WTC11 (cell line): ENCODE results near the gene KCNC2. TPM values are rescaled to one million over a fixed set of nuclear protein-coding genes. Genes with fewer than 3 reads are reported as not detected.

Source experiments
- ATAC-seq: fragments of 200-7000 bp; cut with Tn5 transposase; 2 replicates; pipeline ENCODE4 v1.10.0; 2021; ENCODE audit warnings: mild to moderate bottlenecking, moderate library complexity
- CTCF ChIA-PET: fragments of 300-600 bp; sonication (Branson Sonifier 250); formaldehyde crosslinking; loops from one replicate; lab custom pipeline; 2021; ENCODE audit warnings: antibody characterized with exemption; lab: Charles Lee
- POLR2A ChIA-PET: fragments of 350-600 bp; sonication (Branson Sonifier 250); formaldehyde crosslinking; loops from one replicate; lab custom pipeline; 2021; ENCODE audit warnings: antibody characterized with exemption; lab: Charles Lee
- DNase-seq: peaks from one replicate; pipeline ENCODE4 v3.0.0; 2021; ENCODE audit warnings: low spot score
- H3K27ac Mint-ChIP-seq: 2 replicates; pipeline ENCODE4 v1.8.0; 2021; ENCODE audit warnings: mixed read lengths
- H3K27me3 Mint-ChIP-seq: 2 replicates; pipeline ENCODE4 v1.8.0; 2021; ENCODE audit warnings: low read depth, mild to moderate bottlenecking, moderate library complexity, mixed read lengths
- H3K36me3 Mint-ChIP-seq: 2 replicates; pipeline ENCODE4 v1.8.0; 2021; ENCODE audit warnings: mixed read lengths
- H3K4me1 Mint-ChIP-seq: 2 replicates; pipeline ENCODE4 v1.8.0; 2022; ENCODE audit warnings: mixed read lengths
- H3K4me3 Mint-ChIP-seq: 2 replicates; pipeline ENCODE4 v1.8.0; 2021; ENCODE audit warnings: mild to moderate bottlenecking, moderate library complexity, mixed read lengths
- H3K9me3 Mint-ChIP-seq: 2 replicates; pipeline ENCODE4 v1.8.0; 2021; ENCODE audit warnings: mixed read lengths
- ATF1 ChIP-seq: sonication (generic); formaldehyde crosslinking; IDR thresholded peaks from 2 replicates; pipeline ENCODE4 v1.8.1; 2023; ENCODE audit warnings: mild to moderate bottlenecking, moderate library complexity, missing genetic modification reagents
- GRHL2 ChIP-seq: fragments of 250-450 bp; sonication (Bioruptor Pico); IDR thresholded peaks from 2 replicates; pipeline ENCODE4 v1.8.0; 2022; ENCODE audit warnings: mild to moderate bottlenecking, moderate library complexity; ENCODE audit not compliant: insufficient replicate concordance, severe bottlenecking
- SP1 ChIP-seq: sonication (generic); formaldehyde crosslinking; conservative IDR thresholded peaks from 2 replicates; pipeline ENCODE4 v1.8.1; 2022; ENCODE audit warnings: missing genetic modification reagents
- ZNF232 ChIP-seq: sonication (generic); formaldehyde crosslinking; IDR thresholded peaks from 2 replicates; pipeline ENCODE4 v1.8.0; 2022; ENCODE audit warnings: mild to moderate bottlenecking, missing genetic modification reagents
- ZNF416 ChIP-seq: fragments of 250-450 bp; sonication (Bioruptor Pico); IDR thresholded peaks from 2 replicates; pipeline ENCODE4 v1.9.0; 2021; ENCODE audit warnings: mild to moderate bottlenecking, inconsistent platforms
- total RNA-seq: library from RNA; stranded (reverse); gene quantifications from 3 replicates; pipeline ENCODE4 v1.2.3, GENCODE V29; 2021
- TF ChIP-seq, protein P1 (sequence below): sonication (generic); formaldehyde crosslinking; IDR thresholded peaks from 2 replicates; pipeline ENCODE4 v1.8.0; 2023; ENCODE audit warnings: missing genetic modification reagents
- TF ChIP-seq, protein P2 (sequence below): fragments of 200-600 bp; IDR thresholded peaks from 2 replicates; pipeline ENCODE4 v1.8.0; 2022; ENCODE audit warnings: antibody characterized with exemption
- TF ChIP-seq, protein P3 (sequence below): fragments of 250-450 bp; sonication (Bioruptor Pico); conservative IDR thresholded peaks from 2 replicates; pipeline ENCODE4 v1.9.0; 2021; ENCODE audit warnings: mild to moderate bottlenecking
- TF ChIP-seq, protein P4 (sequence below): sonication (generic); formaldehyde crosslinking; IDR thresholded peaks from 2 replicates; pipeline ENCODE4 v1.8.1; 2023; ENCODE audit warnings: mild to moderate bottlenecking, missing genetic modification reagents, borderline replicate concordance
- TF ChIP-seq, protein P5 (sequence below): sonication (generic); formaldehyde crosslinking; IDR thresholded peaks from 2 replicates; pipeline ENCODE4 v1.8.1; 2023; ENCODE audit warnings: mild to moderate bottlenecking, missing genetic modification reagents, moderate library complexity
- TF ChIP-seq, protein P6 (sequence below): sonication (generic); formaldehyde crosslinking; IDR thresholded peaks from 2 replicates; pipeline ENCODE4 v1.8.0; 2022; ENCODE audit warnings: mild to moderate bottlenecking, missing genetic modification reagents

KCNC2 gene
- total RNA-seq, 1 experiment from 2014 or later = not detected

DNA sequence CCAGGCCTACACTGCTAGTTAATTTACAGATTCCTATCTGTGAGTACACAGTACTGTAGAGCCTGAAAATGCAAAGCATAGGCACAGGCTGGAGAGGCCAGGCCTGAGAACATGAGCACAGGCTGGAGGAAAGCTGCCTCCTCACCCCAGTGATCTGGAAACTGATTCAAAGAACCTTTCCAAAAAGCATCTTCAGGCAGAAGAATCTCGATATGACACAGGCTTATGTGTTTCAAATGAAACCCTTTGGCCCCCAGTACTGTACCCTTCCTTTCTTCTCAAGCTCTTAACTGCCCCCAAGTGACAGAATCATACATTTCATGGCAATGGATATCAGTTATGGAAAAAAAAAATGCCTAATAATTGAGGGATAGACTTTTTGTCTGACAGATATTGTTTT, 122.0 kb downstream of the KCNC2 start:
- no peak for DNase-seq
- TF ChIP-seq, protein P1, sequence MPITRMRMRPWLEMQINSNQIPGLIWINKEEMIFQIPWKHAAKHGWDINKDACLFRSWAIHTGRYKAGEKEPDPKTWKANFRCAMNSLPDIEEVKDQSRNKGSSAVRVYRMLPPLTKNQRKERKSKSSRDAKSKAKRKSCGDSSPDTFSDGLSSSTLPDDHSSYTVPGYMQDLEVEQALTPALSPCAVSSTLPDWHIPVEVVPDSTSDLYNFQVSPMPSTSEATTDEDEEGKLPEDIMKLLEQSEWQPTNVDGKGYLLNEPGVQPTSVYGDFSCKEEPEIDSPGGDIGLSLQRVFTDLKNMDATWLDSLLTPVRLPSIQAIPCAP (CRISPR knock-in tag) = no peak
- TF ChIP-seq, protein P2, sequence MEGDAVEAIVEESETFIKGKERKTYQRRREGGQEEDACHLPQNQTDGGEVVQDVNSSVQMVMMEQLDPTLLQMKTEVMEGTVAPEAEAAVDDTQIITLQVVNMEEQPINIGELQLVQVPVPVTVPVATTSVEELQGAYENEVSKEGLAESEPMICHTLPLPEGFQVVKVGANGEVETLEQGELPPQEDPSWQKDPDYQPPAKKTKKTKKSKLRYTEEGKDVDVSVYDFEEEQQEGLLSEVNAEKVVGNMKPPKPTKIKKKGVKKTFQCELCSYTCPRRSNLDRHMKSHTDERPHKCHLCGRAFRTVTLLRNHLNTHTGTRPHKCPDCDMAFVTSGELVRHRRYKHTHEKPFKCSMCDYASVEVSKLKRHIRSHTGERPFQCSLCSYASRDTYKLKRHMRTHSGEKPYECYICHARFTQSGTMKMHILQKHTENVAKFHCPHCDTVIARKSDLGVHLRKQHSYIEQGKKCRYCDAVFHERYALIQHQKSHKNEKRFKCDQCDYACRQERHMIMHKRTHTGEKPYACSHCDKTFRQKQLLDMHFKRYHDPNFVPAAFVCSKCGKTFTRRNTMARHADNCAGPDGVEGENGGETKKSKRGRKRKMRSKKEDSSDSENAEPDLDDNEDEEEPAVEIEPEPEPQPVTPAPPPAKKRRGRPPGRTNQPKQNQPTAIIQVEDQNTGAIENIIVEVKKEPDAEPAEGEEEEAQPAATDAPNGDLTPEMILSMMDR = peak; percentile 22; the same call in 1 of the 2 replicates
- no peak for TF ChIP-seq GRHL2 (CRISPR knock-in tag)

DNA sequence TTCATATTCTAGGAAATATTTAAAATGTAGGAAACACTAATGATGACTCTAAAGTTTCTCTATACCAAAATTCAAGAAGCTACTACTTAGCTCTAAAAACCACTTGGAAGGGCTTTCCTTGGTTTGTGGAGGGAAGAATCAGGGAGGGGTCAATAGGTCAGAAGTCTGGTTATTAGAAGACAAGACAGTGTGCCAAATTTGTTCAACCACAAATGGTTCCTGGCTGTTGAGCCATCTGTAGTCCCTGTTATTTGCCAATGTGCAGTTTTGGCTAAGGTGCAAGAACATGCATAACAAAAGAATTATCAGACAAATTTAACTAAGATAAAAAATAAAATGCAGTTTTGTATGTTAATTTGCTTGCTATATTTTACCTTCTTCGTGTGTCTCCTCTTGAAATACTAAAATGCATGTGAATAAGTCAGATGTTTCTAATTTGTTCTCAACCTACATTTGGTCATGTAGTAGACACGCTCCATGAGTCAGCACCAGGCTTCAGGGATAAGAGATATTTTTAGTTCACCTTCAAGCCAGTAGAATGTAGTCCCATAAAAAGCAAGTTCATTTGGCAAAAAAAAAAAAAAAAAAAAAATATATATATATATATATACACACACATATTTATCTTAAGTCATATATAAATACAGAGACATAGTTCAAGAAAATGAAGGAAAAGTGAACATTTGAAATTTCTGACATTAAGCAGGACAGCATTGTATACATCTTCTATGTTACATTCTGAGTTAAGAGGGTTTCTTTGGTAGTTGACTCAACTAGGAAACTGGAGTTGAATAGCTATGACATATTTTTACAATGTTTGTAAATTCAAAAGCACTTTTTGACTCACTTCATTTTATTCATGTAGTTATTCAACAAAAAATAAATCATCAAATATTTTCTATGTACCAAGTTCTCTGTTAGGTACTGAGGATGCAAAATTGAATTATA, 123.3 kb downstream of the KCNC2 start:
- Mint-ChIP-seq H3K27me3 (no peaks in the 10 kb centered on the region), H3K36me3 (no peaks in the 10 kb centered on the region), H3K4me3 (no peak overlapping the region), H3K4me1 (no peaks in the 10 kb centered on the region), H3K9me3 (no peaks in the 10 kb centered on the region), H3K27ac (no peak overlapping the region)
- POLR2A ChIA-PET = no interaction called here
- TF ChIP-seq SP1 (CRISPR knock-in tag) (no peak), ZNF232 (CRISPR knock-in tag) (no peak), ZNF416 (no peak), ATF1 (no peak)
- TF ChIP-seq, protein P3, sequence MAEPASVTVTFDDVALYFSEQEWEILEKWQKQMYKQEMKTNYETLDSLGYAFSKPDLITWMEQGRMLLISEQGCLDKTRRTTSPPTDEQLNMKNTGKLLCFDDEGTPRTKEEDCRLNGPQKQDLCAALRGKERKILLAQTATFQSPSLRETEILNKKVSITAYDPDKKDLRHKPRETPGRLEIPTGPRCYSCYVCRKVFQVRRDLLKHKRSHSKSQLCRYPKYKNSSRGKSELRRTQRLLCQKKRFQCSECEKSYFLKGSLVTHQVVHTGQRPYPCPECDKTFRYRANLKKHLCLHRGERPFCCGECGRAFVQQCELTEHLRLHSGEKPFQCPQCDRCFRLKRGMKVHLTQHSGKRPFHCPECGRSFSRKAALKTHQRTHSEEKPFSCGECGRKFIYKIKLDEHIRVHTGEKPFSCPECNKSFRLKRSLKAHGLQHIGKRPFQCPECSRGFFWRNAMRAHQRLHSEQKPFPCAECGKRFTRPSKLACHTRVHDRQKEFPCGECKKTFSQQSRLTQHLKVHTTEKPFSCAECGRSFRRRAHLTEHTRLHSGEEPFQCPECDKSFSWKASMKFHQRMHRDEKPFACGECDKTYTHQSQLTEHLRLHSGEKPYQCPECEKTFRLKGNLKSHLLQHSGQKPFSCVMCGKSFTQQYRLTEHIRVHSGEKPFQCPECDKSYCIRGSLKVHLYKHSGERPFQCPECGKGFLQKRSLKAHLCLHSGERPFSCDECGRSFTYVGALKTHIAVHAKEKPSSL (CRISPR knock-in tag) = no peak
- TF ChIP-seq, protein P4, sequence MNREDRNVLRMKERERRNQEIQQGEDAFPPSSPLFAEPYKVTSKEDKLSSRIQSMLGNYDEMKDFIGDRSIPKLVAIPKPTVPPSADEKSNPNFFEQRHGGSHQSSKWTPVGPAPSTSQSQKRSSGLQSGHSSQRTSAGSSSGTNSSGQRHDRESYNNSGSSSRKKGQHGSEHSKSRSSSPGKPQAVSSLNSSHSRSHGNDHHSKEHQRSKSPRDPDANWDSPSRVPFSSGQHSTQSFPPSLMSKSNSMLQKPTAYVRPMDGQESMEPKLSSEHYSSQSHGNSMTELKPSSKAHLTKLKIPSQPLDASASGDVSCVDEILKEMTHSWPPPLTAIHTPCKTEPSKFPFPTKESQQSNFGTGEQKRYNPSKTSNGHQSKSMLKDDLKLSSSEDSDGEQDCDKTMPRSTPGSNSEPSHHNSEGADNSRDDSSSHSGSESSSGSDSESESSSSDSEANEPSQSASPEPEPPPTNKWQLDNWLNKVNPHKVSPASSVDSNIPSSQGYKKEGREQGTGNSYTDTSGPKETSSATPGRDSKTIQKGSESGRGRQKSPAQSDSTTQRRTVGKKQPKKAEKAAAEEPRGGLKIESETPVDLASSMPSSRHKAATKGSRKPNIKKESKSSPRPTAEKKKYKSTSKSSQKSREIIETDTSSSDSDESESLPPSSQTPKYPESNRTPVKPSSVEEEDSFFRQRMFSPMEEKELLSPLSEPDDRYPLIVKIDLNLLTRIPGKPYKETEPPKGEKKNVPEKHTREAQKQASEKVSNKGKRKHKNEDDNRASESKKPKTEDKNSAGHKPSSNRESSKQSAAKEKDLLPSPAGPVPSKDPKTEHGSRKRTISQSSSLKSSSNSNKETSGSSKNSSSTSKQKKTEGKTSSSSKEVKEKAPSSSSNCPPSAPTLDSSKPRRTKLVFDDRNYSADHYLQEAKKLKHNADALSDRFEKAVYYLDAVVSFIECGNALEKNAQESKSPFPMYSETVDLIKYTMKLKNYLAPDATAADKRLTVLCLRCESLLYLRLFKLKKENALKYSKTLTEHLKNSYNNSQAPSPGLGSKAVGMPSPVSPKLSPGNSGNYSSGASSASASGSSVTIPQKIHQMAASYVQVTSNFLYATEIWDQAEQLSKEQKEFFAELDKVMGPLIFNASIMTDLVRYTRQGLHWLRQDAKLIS (CRISPR knock-in tag) = no peak
- TF ChIP-seq, protein P5, sequence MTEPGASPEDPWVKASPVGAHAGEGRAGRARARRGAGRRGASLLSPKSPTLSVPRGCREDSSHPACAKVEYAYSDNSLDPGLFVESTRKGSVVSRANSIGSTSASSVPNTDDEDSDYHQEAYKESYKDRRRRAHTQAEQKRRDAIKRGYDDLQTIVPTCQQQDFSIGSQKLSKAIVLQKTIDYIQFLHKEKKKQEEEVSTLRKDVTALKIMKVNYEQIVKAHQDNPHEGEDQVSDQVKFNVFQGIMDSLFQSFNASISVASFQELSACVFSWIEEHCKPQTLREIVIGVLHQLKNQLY = no peak
- TF ChIP-seq, protein P6, sequence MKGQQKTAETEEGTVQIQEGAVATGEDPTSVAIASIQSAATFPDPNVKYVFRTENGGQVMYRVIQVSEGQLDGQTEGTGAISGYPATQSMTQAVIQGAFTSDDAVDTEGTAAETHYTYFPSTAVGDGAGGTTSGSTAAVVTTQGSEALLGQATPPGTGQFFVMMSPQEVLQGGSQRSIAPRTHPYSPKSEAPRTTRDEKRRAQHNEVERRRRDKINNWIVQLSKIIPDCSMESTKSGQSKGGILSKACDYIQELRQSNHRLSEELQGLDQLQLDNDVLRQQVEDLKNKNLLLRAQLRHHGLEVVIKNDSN = no peak
- ATAC-seq (no peak), DNase-seq (no peak)
- CTCF ChIA-PET = no interaction called here

More for the DNA sequence above, 122.0 kb downstream of the KCNC2 start:
- Mint-ChIP-seq H3K27me3 (no peaks in the 10 kb centered on the region), H3K27ac (no peak overlapping the region), H3K9me3 (no peaks in the 10 kb centered on the region), H3K4me1 (no peaks in the 10 kb centered on the region), H3K36me3 (no peaks in the 10 kb centered on the region), H3K4me3 (no peak overlapping the region)
- ATAC-seq = peak; percentile 74
- ChIA-PET POLR2A (no interaction called here), CTCF (interaction anchor here (0.6 kb wide), 1 partner anchor 55 kb away, joined by 4 read pairs; no protein-coding TSS in a partner anchor)
